H1 (cell line): ENCODE measurements around the gene LCNL1. TPM values are rescaled to one million over a fixed set of nuclear protein-coding genes. Genes with fewer than 3 reads are reported as not detected.

Experiments used
- EP300 ChIP-seq, 2 experiments: IDR thresholded peaks; 1 replicate in 1 of 2; 2 replicates in 1 of 2; pipeline ENCODE4 v1.6.1; 2011 to 2012; ENCODE audit warnings: low read depth in 2 of 2, low read length in 2 of 2, mild to moderate bottlenecking in 2 of 2, borderline replicate concordance in 1 of 2, inconsistent platforms in 1 of 2, moderate library complexity in 1 of 2
- polyA plus RNA-seq, 7 experiments: library from polyadenylated mRNA; depleted of rRNA in 3 of 7; stranded (reverse) in 5 of 7; unstranded in 2 of 7; fragments of >200 nt in 5 of 7; fragments of 200-250 nt in 2 of 7; gene quantifications; 1 replicate in 5 of 7; 2 replicates in 1 of 7; 4 replicates in 1 of 7; pipeline versions ENCODE4 v1.2.1 to v1.2.3, GENCODE V29; 2011 to 2013; ENCODE audit warnings: missing spikeins in 2 of 7, mixed read lengths in 2 of 7
- total RNA-seq: library from RNA; stranded (reverse); fragmentation: NEBNext Ultra II Directional; extraction: Animal tissue kit (Norgen Biotek cat#: 25700); gene quantifications from 2 replicates; pipeline ENCODE4 v1.2.1, GENCODE V29; 2021

LCNL1 gene
- total and polyA plus RNA-seq, 2 of the 8 experiments (the other 6 are each of a cell fraction or from before 2014, with no cell fraction given), result 0.11 TPM; not detected in 1

DNA sequence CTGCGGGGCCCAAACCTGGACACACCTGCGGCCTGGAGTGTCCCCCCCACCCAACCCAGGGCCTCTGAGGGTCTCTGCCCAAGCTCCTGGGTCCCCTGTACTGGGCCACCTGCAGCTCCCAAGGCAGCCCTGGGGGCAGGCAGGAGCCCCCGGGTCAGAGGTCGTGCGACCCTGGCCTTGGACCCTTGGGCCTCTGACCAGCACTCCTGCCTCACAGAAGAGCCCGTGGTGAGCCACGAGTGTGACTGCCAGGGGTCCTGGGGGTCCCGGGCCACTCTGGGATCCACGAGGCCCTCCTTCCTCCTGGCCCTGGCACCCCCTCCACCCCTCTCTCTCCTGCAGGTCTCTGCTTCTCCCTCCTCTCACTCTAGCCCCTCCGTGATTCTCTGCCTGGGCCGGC, 10.5 kb upstream of the LCNL1 start (continued):
- TF ChIP-seq EP300 (IDR thresholded peaks at IDR 0.05; ENCODE audit: borderline replicate concordance in 1 of 2, low read depth in 2 of 2, low read length in 2 of 2), result no peak
